ENCODE data around the gene ZMYND8.

The ZMYND8 gene

DNA sequence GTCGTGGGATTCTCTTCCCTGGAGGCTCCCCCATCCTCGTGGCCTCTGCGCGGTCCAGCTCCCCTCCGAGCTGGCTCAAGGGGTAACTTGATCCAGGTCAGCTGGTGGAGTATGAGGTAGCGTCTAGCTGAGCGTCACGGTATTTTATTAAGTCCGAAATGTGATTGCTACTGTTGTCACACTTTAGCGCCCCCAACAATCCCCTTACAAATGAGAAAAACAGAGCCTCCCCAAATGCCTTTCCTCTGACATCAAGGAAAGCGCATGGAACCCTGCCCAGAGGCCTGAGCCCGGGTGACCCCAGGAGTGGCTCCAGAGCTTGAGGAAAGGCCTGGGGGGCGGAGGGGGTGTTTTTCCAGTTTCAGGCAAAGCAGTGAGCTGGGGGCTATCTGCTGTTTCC, 192.4 kb downstream of the ZMYND8 start:
- peaks cover 8% of the 10 kb centered on the region for H3K27me3 ChIP-seq (ENCODE audit: insufficient read depth, low read length, poor library complexity)
- TF ChIP-seq, protein P1, sequence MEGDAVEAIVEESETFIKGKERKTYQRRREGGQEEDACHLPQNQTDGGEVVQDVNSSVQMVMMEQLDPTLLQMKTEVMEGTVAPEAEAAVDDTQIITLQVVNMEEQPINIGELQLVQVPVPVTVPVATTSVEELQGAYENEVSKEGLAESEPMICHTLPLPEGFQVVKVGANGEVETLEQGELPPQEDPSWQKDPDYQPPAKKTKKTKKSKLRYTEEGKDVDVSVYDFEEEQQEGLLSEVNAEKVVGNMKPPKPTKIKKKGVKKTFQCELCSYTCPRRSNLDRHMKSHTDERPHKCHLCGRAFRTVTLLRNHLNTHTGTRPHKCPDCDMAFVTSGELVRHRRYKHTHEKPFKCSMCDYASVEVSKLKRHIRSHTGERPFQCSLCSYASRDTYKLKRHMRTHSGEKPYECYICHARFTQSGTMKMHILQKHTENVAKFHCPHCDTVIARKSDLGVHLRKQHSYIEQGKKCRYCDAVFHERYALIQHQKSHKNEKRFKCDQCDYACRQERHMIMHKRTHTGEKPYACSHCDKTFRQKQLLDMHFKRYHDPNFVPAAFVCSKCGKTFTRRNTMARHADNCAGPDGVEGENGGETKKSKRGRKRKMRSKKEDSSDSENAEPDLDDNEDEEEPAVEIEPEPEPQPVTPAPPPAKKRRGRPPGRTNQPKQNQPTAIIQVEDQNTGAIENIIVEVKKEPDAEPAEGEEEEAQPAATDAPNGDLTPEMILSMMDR (IDR thresholded peaks at IDR 0.05; ENCODE audit: borderline replicate concordance, extremely low read depth, low read length, poor library complexity, severe bottlenecking): no peak
- no peak for TF ChIP-seq EZH2 (IDR thresholded peaks at IDR 0.05; ENCODE audit: borderline replicate concordance, low read depth, low read length, severe bottlenecking)
- peaks cover 6% of the 10 kb centered on the region; the same call in 1 of the 2 replicates for H4K20me1 ChIP-seq (ENCODE audit: insufficient read depth, low read length)
- H3K4me3 ChIP-seq (ENCODE audit: low read depth in 1 of 2, low read length in 2 of 2): no peak overlapping the region
- ATAC-seq (ENCODE audit: insufficient read depth, low read depth) (no peak), DNase-seq (no peak)
- H3K4me1 ChIP-seq (ENCODE audit: insufficient read depth, low read length): no peaks in the 10 kb centered on the region
- H3K9me3 ChIP-seq (ENCODE audit: insufficient read depth, low read length, severe bottlenecking): no peaks in the 10 kb centered on the region
- no peaks in the 10 kb centered on the region for H3K36me3 ChIP-seq (ENCODE audit: insufficient read depth, low read length)
- no peaks in the 10 kb centered on the region for H3K79me2 ChIP-seq (ENCODE audit: insufficient read depth, low read length)
- no peak overlapping the region for H3K4me2 ChIP-seq (ENCODE audit: insufficient read depth, low read length)
- no peak overlapping the region for H2AFZ ChIP-seq (ENCODE audit: low read depth, low read length)
- no peak overlapping the region for H3K9ac ChIP-seq (ENCODE audit: low read depth, low read length)
- H3K27ac ChIP-seq (ENCODE audit: low read length): no peak overlapping the region

DNA sequence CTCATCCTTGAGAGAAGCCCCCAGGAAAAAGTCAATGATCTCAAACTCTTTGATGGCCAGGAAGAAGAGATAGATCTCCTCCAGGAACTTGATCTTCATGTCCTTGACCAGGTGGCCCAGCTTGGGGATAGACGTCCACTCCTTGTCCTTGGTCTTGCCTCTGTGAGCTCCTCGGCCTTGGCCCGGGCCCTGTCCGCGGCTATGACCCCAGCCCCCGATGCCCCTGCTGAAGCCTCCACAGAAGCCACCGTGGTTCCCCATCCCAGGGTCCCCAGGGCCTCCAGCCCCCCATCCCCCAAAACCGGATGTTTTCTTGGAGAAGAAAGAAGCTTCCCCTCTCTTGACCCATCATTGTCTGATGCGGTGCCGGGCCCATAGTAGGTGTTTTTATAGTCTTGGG, 195.1 kb downstream of the ZMYND8 start:
- no peaks in the 10 kb centered on the region for H3K9me3 ChIP-seq (ENCODE audit: insufficient read depth, low read length, severe bottlenecking)
- no peak overlapping the region for H3K4me2 ChIP-seq (ENCODE audit: insufficient read depth, low read length)
- ATAC-seq (ENCODE audit: insufficient read depth, low read depth) (no peak), DNase-seq (no peak)
- H3K79me2 ChIP-seq (ENCODE audit: insufficient read depth, low read length): no peaks in the 10 kb centered on the region
- H3K27me3 ChIP-seq (ENCODE audit: insufficient read depth, low read length, poor library complexity): peaks cover 13% of the 10 kb centered on the region
- TF ChIP-seq, protein P1 (IDR thresholded peaks at IDR 0.05; ENCODE audit: borderline replicate concordance, extremely low read depth, low read length, poor library complexity, severe bottlenecking): no peak
- no peak for TF ChIP-seq EZH2 (IDR thresholded peaks at IDR 0.05; ENCODE audit: borderline replicate concordance, low read depth, low read length, severe bottlenecking)
- H4K20me1 ChIP-seq (ENCODE audit: insufficient read depth, low read length): peaks cover 6% of the 10 kb centered on the region; the same call in 1 of the 2 replicates
- H2AFZ ChIP-seq (ENCODE audit: low read depth, low read length): no peak overlapping the region
- no peak overlapping the region for H3K9ac ChIP-seq (ENCODE audit: low read depth, low read length)
- no peak overlapping the region for H3K27ac ChIP-seq (ENCODE audit: low read length)
- H3K4me3 ChIP-seq (ENCODE audit: low read depth in 1 of 2, low read length in 2 of 2): no peak overlapping the region
- H3K4me1 ChIP-seq (ENCODE audit: insufficient read depth, low read length): no peaks in the 10 kb centered on the region
- H3K36me3 ChIP-seq (ENCODE audit: insufficient read depth, low read length): no peaks in the 10 kb centered on the region

DNA sequence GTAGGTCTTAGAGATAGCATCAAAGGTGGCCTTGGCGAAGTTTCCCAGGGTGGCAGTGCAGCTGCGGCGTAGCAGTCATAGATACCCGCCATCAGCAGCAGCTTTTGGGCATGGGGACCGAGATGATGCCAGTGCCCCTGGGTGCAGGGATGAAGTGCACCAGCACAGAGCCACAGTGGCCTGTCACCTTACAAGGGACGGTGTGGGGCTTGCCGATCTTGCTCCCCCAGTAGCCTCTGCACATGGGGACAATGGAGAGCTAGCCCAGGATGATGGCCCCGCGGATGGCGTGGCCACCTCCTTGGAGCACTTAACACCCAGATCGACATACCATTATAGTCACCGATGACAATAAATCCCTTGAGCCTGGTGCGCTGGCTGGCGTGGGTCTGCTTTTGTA, 195.5 kb downstream of the ZMYND8 start:
- Histone ChIP-seq H3K9me3 (ENCODE audit: insufficient read depth, low read length, severe bottlenecking) (no peaks in the 10 kb centered on the region), H3K4me3 (ENCODE audit: low read depth in 1 of 2, low read length in 2 of 2) (no peak overlapping the region), H4K20me1 (ENCODE audit: insufficient read depth, low read length) (peaks cover 6% of the 10 kb centered on the region; the same call in 1 of the 2 replicates), H3K4me1 (ENCODE audit: insufficient read depth, low read length) (no peaks in the 10 kb centered on the region), H3K9ac (ENCODE audit: low read depth, low read length) (no peak overlapping the region), H3K27ac (ENCODE audit: low read length) (no peak overlapping the region), H3K79me2 (ENCODE audit: insufficient read depth, low read length) (no peaks in the 10 kb centered on the region), H3K27me3 (ENCODE audit: insufficient read depth, low read length, poor library complexity) (peaks cover 13% of the 10 kb centered on the region), H2AFZ (ENCODE audit: low read depth, low read length) (no peak overlapping the region), H3K4me2 (ENCODE audit: insufficient read depth, low read length) (no peak overlapping the region), H3K36me3 (ENCODE audit: insufficient read depth, low read length) (no peaks in the 10 kb centered on the region)
- DNase-seq: no peak
- no peak for TF ChIP-seq EZH2 (IDR thresholded peaks at IDR 0.05; ENCODE audit: borderline replicate concordance, low read depth, low read length, severe bottlenecking)
- TF ChIP-seq, protein P1 (IDR thresholded peaks at IDR 0.05; ENCODE audit: borderline replicate concordance, extremely low read depth, low read length, poor library complexity, severe bottlenecking): no peak
- no peak for ATAC-seq (ENCODE audit: insufficient read depth, low read depth)

DNA sequence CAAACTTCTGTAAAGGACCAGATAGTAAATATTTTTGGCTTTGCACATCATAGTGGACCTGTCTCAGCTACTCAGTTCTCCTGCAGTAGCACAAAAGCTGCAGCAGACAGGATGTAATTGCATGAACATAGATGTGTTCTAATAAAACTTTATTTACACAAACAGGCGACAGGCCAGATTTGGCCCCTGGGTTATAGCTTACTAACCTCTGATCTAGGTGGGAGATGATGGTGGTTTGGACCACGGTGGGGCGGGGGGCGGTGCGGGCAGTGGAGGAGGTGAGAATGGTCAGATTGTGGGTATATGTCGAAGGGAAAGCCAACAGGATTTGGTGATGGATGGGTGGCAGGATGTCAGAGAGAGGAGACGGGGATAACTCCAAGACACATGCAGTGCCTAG, 196.3 kb downstream of the ZMYND8 start:
- Histone ChIP-seq H3K79me2 (ENCODE audit: insufficient read depth, low read length) (no peaks in the 10 kb centered on the region), H3K27ac (ENCODE audit: low read length) (no peak overlapping the region), H3K4me3 (ENCODE audit: low read depth in 1 of 2, low read length in 2 of 2) (no peak overlapping the region), H2AFZ (ENCODE audit: low read depth, low read length) (no peak overlapping the region), H3K9me3 (ENCODE audit: insufficient read depth, low read length, severe bottlenecking) (no peaks in the 10 kb centered on the region), H3K9ac (ENCODE audit: low read depth, low read length) (no peak overlapping the region), H3K36me3 (ENCODE audit: insufficient read depth, low read length) (no peaks in the 10 kb centered on the region), H3K4me2 (ENCODE audit: insufficient read depth, low read length) (no peak overlapping the region), H3K27me3 (ENCODE audit: insufficient read depth, low read length, poor library complexity) (peaks cover 13% of the 10 kb centered on the region), H3K4me1 (ENCODE audit: insufficient read depth, low read length) (no peaks in the 10 kb centered on the region), H4K20me1 (ENCODE audit: insufficient read depth, low read length) (peaks cover 4% of the 10 kb centered on the region; the same call in 1 of the 2 replicates)
- DNase-seq (no peak), ATAC-seq (ENCODE audit: insufficient read depth, low read depth) (no peak)
- TF ChIP-seq, protein P1 (IDR thresholded peaks at IDR 0.05; ENCODE audit: borderline replicate concordance, extremely low read depth, low read length, poor library complexity, severe bottlenecking): no peak
- TF ChIP-seq EZH2 (IDR thresholded peaks at IDR 0.05; ENCODE audit: borderline replicate concordance, low read depth, low read length, severe bottlenecking): no peak

Measured in DND-41 (cell line).